ENCODE data around the gene EMC1.
A peak's percentile ranks its signal among the peaks of the same experiment; 100 is the strongest.
"Not testable (repeated sequence)": the region's sequence is repeated elsewhere in the genome, so short reads cannot be mapped to it uniquely, and the experiment has no call there.

The EMC1 gene

DNA sequence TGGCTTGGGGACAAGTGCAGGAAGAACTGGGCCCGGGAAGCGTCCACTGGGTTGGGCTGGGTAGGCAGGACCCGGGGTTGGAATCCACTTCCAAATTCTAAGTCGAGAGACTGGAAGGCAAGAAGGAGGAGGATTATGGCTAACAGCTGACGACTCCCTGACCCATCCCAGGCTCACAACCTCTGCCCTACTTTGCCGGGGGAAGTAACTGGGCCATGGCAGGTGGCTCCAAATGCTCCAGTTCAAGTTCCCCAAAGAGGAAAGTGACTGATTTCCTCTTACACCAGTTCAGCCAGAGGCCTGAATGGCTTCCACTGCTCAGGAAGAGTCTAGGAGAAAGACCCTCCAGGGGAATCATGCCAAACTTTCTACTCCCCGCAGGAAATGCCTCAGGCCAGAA, 11.4 kb downstream of the EMC1 start:
- H3K27ac ChIP-seq (ENCODE audit: low read length): no peak overlapping the region
- ATAC-seq (ENCODE audit: insufficient read depth, low read depth) (no peak), DNase-seq (no peak)
- H3K79me2 ChIP-seq (ENCODE audit: insufficient read depth, low read length): no peaks in the 10 kb centered on the region; the same call in 1 of the 2 replicates
- no peak overlapping the region for H3K4me2 ChIP-seq (ENCODE audit: insufficient read depth, low read length)
- no peak overlapping the region for H2AFZ ChIP-seq (ENCODE audit: low read depth, low read length)
- peaks cover 85% of the 10 kb centered on the region for H3K36me3 ChIP-seq (ENCODE audit: insufficient read depth, low read length)
- no peak overlapping the region for H3K9ac ChIP-seq (ENCODE audit: low read depth, low read length)
- H3K4me3 ChIP-seq (ENCODE audit: low read depth in 1 of 2, low read length in 2 of 2): no peak overlapping the region
- no peaks in the 10 kb centered on the region for H3K9me3 ChIP-seq (ENCODE audit: insufficient read depth, low read length, severe bottlenecking)
- no peaks in the 10 kb centered on the region for H3K27me3 ChIP-seq (ENCODE audit: insufficient read depth, low read length, poor library complexity)
- no peaks in the 10 kb centered on the region for H3K4me1 ChIP-seq (ENCODE audit: insufficient read depth, low read length)
- 0 out of 2 replicates have a peak, but pooled peaks cover 4% of the 10 kb centered on the region for H4K20me1 ChIP-seq (ENCODE audit: insufficient read depth, low read length)
- TF ChIP-seq, protein P1, sequence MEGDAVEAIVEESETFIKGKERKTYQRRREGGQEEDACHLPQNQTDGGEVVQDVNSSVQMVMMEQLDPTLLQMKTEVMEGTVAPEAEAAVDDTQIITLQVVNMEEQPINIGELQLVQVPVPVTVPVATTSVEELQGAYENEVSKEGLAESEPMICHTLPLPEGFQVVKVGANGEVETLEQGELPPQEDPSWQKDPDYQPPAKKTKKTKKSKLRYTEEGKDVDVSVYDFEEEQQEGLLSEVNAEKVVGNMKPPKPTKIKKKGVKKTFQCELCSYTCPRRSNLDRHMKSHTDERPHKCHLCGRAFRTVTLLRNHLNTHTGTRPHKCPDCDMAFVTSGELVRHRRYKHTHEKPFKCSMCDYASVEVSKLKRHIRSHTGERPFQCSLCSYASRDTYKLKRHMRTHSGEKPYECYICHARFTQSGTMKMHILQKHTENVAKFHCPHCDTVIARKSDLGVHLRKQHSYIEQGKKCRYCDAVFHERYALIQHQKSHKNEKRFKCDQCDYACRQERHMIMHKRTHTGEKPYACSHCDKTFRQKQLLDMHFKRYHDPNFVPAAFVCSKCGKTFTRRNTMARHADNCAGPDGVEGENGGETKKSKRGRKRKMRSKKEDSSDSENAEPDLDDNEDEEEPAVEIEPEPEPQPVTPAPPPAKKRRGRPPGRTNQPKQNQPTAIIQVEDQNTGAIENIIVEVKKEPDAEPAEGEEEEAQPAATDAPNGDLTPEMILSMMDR (IDR thresholded peaks at IDR 0.05; ENCODE audit: borderline replicate concordance, extremely low read depth, low read length, poor library complexity, severe bottlenecking): no peak
- no peak for TF ChIP-seq EZH2 (IDR thresholded peaks at IDR 0.05; ENCODE audit: borderline replicate concordance, low read depth, low read length, severe bottlenecking)

GRCh38 chr1:19234224-19234623, 17.1 kb downstream of the EMC1 start:
- no peak overlapping the region for H2AFZ ChIP-seq (ENCODE audit: low read depth, low read length)
- no peak for TF ChIP-seq EZH2 (IDR thresholded peaks at IDR 0.05; ENCODE audit: borderline replicate concordance, low read depth, low read length, severe bottlenecking)
- TF ChIP-seq, protein P1 (IDR thresholded peaks at IDR 0.05; ENCODE audit: borderline replicate concordance, extremely low read depth, low read length, poor library complexity, severe bottlenecking): no peak
- peaks cover 84% of the 10 kb centered on the region for H3K36me3 ChIP-seq (ENCODE audit: insufficient read depth, low read length)
- H3K4me3 ChIP-seq (ENCODE audit: low read depth in 1 of 2, low read length in 2 of 2): no peak overlapping the region
- no peak overlapping the region for H3K27ac ChIP-seq (ENCODE audit: low read length)
- DNase-seq: no peak
- peaks cover 6% of the 10 kb centered on the region; the same call in 1 of the 2 replicates for H4K20me1 ChIP-seq (ENCODE audit: insufficient read depth, low read length)
- no peak overlapping the region for H3K4me2 ChIP-seq (ENCODE audit: insufficient read depth, low read length)
- H3K9me3 ChIP-seq (ENCODE audit: insufficient read depth, low read length, severe bottlenecking): no peaks in the 10 kb centered on the region
- H3K27me3 ChIP-seq (ENCODE audit: insufficient read depth, low read length, poor library complexity): no peaks in the 10 kb centered on the region
- H3K79me2 ChIP-seq (ENCODE audit: insufficient read depth, low read length): no peaks in the 10 kb centered on the region
- H3K9ac ChIP-seq (ENCODE audit: low read depth, low read length): no peak overlapping the region
- no peaks in the 10 kb centered on the region for H3K4me1 ChIP-seq (ENCODE audit: insufficient read depth, low read length)
- no peak for ATAC-seq (ENCODE audit: insufficient read depth, low read depth)

DNA sequence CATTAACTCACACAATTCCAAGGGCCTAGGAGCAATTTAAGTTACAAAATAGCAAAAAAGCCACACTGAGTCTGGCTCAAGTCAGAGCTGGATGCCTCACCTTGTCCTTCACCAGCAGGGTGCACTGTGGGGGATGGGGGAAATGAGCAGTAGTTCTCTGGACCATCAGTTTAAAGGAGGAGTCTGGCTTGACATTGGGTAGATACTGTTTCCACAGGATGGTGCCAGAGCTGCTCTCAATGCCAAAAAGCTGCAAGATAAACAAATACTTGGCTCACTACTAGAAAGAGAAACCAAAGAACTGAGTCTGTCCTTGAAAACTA, 18.8 kb downstream of the EMC1 start:
- no peak for ATAC-seq (ENCODE audit: insufficient read depth, low read depth)
- peaks cover 75% of the 10 kb centered on the region for H3K36me3 ChIP-seq (ENCODE audit: insufficient read depth, low read length)
- no peaks in the 10 kb centered on the region for H3K4me1 ChIP-seq (ENCODE audit: insufficient read depth, low read length)
- no peak overlapping the region for H3K4me3 ChIP-seq (ENCODE audit: low read depth in 1 of 2, low read length in 2 of 2)
- H4K20me1 ChIP-seq (ENCODE audit: insufficient read depth, low read length): peaks cover 6% of the 10 kb centered on the region; the same call in 1 of the 2 replicates
- no peaks in the 10 kb centered on the region for H3K27me3 ChIP-seq (ENCODE audit: insufficient read depth, low read length, poor library complexity)
- TF ChIP-seq EZH2 (IDR thresholded peaks at IDR 0.05; ENCODE audit: borderline replicate concordance, low read depth, low read length, severe bottlenecking): no peak
- TF ChIP-seq, protein P1 (IDR thresholded peaks at IDR 0.05; ENCODE audit: borderline replicate concordance, extremely low read depth, low read length, poor library complexity, severe bottlenecking): peak; percentile 24
- no peak overlapping the region for H3K4me2 ChIP-seq (ENCODE audit: insufficient read depth, low read length)
- H3K9me3 ChIP-seq (ENCODE audit: insufficient read depth, low read length, severe bottlenecking): no peaks in the 10 kb centered on the region
- H3K79me2 ChIP-seq (ENCODE audit: insufficient read depth, low read length): no peaks in the 10 kb centered on the region
- H3K27ac ChIP-seq (ENCODE audit: low read length): no peak overlapping the region
- no peak overlapping the region for H2AFZ ChIP-seq (ENCODE audit: low read depth, low read length)
- DNase-seq: no peak
- H3K9ac ChIP-seq (ENCODE audit: low read depth, low read length): no peak overlapping the region

GRCh38 chr1:19231736-19232523, 19.4 kb downstream of the EMC1 start:
- not testable (repeated sequence) for H2AFZ ChIP-seq (ENCODE audit: low read depth, low read length); H3K79me2 ChIP-seq (ENCODE audit: insufficient read depth, low read length); H3K4me2 ChIP-seq (ENCODE audit: insufficient read depth, low read length); H4K20me1 ChIP-seq (ENCODE audit: insufficient read depth, low read length); H3K9me3 ChIP-seq (ENCODE audit: insufficient read depth, low read length, severe bottlenecking); H3K27ac ChIP-seq (ENCODE audit: low read length); H3K4me1 ChIP-seq (ENCODE audit: insufficient read depth, low read length); ATAC-seq (ENCODE audit: insufficient read depth, low read depth); DNase-seq; H3K27me3 ChIP-seq (ENCODE audit: insufficient read depth, low read length, poor library complexity); H3K4me3 ChIP-seq (ENCODE audit: low read depth in 1 of 2, low read length in 2 of 2); H3K9ac ChIP-seq (ENCODE audit: low read depth, low read length)
- H3K36me3 ChIP-seq (ENCODE audit: insufficient read depth, low read length): peaks cover 74% of the 10 kb centered on the region
